Renal cortex interstitium (tissue), 11 donors: ENCODE data around the gene LRRC46. TPM values are rescaled to one million over a fixed set of nuclear protein-coding genes. Genes with fewer than 3 reads are reported as not detected.

Source experiments
- DNase-seq, 11 donors: peaks; one replicate each; pipeline ENCODE4 v3.0.0-alpha.2; 2013; ENCODE audit warnings: low read depth in 9 of 11, low spot score in 4 of 11; ENCODE audit errors: extremely low read depth in 1 of 11
- polyA plus RNA-seq, 3 donors: library from polyadenylated mRNA; unstranded; fragments of 120-200 nt; gene quantifications; one replicate each; pipeline ENCODE4 v1.2.1, GENCODE V29; 2013; ENCODE audit not compliant: insufficient read length in 3 of 3

Gene LRRC46
- polyA plus RNA-seq, 3 donors = 2.5 to 3.6 (median 3.4) TPM

- DNase-seq = no peak
Measured at GRCh38 chr17:47844814-47845715, 13.6 kb downstream of the LRRC46 start.

DNA sequence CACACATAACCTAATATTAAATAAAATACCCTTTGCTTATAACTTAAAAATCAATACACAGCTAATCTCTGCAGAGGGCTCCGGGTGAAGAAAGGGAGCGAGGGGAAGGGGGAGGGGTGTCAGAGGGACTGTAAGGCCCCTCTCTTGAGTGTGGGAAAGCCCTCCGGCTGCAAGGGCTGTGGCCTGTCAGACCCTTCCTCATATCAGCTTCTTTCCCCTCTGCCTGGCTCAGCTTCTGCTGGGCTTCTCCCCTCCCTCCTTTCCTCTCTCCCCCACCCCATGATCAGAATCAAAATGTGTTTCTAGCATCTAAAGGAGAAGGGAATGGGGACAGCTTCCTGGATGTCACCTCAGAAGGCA lies 14.2 kb downstream of the LRRC46 start:
- DNase-seq = no peak

DNA sequence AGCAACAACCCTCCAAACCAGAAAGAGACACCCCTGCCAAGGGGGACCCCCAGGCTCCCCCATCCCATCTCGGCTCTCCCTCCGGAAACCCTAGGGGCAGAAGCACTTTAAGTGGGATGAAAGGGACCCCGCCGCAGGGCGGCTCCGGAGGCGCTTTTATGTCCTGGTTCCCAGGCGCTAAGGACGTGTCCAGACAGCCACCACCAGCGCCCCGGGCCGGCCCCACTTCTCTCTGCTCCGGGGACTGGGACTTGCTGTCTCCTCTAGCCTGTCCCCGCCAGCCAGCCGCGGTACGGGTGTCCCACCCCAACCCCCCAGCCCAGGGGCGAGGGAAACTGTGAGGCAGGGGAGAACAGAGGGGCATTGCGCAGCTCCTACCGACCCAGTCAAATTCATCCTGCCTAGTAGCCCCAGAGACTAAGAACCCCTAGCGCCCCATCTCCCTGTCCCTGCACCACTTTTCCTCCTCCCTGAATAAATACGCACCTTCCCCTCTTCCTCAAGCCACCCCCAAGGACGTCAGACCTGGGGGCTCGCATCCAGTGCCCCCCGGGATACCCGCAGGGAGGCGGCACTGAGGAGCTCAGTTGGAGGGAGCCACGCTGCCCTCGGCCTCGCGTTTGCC lies 15.4 kb downstream of the LRRC46 start:
- no peak for DNase-seq

GRCh38 chr17:47847341-47848197 lies 16.1 kb downstream of the LRRC46 start:
- DNase-seq = no peak

- DNase-seq = no peak
Measured at GRCh38 chr17:47848198-47848513, 16.7 kb downstream of the LRRC46 start.

DNA sequence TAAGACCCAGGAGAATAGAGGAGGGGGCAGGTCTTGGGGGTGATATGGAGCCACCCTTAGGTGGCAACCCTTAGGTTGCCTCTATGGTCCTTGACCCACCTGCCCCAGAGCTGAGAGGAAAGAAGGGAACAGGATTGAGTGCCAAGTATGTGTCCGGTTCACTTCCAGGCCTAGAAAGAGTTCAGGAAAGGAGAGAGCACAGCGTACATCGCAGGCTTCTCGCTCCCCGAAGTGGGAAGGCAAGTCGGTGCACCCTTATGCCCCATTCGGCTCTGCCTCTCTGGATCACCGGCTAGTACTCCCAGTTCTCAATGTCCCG lies 18.9 kb downstream of the LRRC46 start:
- DNase-seq = no peak

- DNase-seq = peak in 2 of 11 donors; percentile 56 to 60
Measured at GRCh38 chr17:47850692-47851573, 19.5 kb downstream of the LRRC46 start, which contains the start of gene SP6. Gene SP6, minus strand, starts transcription at chr17:47851163. Its CDS starts 2,734 bp downstream, at chr17:47848429.

DNA sequence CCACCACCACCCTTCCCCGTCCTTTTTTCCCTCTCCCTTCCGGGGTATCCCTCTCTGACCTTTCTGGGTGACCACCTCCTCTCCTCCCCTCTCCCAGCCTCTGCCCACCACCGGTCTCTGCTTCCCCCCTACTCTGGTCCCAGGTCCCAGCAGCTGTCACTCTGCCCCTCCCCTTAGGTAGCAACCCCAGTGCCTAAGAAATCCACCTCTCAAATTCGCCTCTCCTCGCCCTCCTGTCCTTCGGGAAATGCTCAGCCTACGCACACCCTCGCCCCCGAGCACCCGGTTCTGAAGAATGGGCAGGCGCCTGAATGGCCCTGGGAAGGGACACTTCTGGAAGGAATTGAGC lies 20.3 kb downstream of the LRRC46 start:
- DNase-seq = no peak

GRCh38 chr17:47852113-47852949 lies 20.9 kb downstream of the LRRC46 start:
- DNase-seq = no peak

DNA sequence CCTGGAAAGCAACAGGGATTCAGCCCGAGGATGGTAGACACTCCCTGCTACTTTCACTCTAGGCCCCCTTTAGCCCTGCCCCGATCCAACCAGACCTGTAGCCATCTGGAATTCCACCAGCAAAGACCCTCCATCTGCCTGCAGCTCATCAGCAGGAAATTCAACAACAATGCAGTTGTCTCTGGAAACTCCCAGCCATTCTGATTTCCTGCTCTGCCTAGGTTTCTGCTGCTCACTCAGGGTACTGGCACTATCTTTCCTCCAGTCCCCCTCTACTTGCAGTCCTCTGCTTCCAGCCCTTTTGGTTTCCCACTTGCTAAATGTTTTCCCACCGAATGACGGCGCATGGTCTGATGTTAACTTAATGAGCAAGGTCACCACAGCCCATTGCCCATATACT lies 22.1 kb downstream of the LRRC46 start:
- DNase-seq = no peak

DNA sequence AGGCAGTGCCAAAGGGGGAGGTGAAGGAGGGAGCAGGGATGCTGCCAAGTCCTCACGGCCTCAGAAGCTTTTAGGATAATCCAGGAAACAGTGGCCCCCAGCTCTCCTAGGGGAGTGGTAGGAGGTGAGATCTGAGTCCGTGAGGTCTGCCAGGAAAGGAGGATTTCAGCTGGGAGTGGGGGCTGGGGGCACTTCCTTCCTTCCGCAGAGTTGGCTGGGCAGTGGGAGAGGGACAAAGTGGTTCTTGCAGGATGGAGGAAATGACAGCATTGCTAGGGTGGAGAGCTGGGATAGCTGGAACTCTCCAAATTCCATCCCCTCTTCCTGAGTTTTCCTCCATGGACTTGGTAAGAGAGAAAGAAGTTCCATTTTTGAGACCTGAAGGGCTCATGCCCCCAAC lies 24.3 kb downstream of the LRRC46 start:
- no peak for DNase-seq

GRCh38 chr17:47856830-47857229 lies 25.4 kb downstream of the LRRC46 start:
- no peak for DNase-seq

GRCh38 chr17:47857551-47858455 lies 26.3 kb downstream of the LRRC46 start:
- no peak for DNase-seq

DNA sequence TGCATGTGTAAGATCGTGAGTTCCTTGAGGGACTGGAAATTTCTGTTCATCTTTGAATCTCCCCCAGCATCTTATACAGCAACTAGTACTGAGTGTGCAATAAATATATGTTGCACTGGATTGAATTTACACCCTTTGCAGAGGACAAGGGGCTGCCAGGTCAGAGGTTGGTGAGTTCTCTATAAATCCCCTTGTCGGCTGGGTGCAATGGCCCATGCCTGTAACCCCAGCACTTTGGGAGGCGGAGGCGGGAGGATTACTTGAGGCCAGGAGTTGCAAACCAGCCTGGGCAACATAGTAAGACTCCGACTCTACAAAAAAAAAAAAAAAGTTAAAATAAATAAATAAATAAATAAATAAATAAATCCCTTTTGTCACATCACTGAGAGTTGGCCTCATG lies 28.9 kb downstream of the LRRC46 start:
- DNase-seq = no peak

- DNase-seq = no peak
Measured at GRCh38 chr17:47862621-47863440, 31.4 kb downstream of the LRRC46 start.

GRCh38 chr17:47864791-47865216 lies 33.3 kb downstream of the LRRC46 start:
- DNase-seq = no peak
